NT2/D1 (cell line): ENCODE data around the gene MVD.

Experiments
- DNase-seq: peaks from one replicate; pipeline ENCODE4 v3.0.0-alpha.2; 2011; ENCODE audit warnings: low read depth, low spot score
- H3K27me3 ChIP-seq: 2 replicates; pipeline ENCODE4 v1.6.0; 2011; ENCODE audit warnings: mild to moderate bottlenecking; ENCODE audit not compliant: insufficient read length, insufficient read depth
- H3K36me3 ChIP-seq: 2 replicates; pipeline ENCODE4 v1.6.1; 2011; ENCODE audit warnings: mild to moderate bottlenecking, low read length, mixed read lengths; ENCODE audit not compliant: insufficient read depth, insufficient read length
- H3K4me1 ChIP-seq: 2 replicates; pipeline ENCODE4 v1.5.1; 2011; ENCODE audit not compliant: insufficient read depth, insufficient read length
- H3K4me3 ChIP-seq: 2 replicates; pipeline ENCODE4 v1.5.1; 2011; ENCODE audit warnings: low read depth; ENCODE audit not compliant: insufficient read length
- H3K9ac ChIP-seq: 2 replicates; pipeline ENCODE4 v1.6.0; 2011; ENCODE audit warnings: low read depth; ENCODE audit not compliant: insufficient read length
- H3K9me3 ChIP-seq: 2 replicates; pipeline ENCODE4 v1.5.1; 2011; ENCODE audit warnings: mild to moderate bottlenecking, low read length; ENCODE audit not compliant: insufficient read depth
- SUZ12 ChIP-seq: IDR thresholded peaks from 2 replicates; pipeline ENCODE4 v1.6.1; 2011; ENCODE audit not compliant: insufficient read length, insufficient read depth; ENCODE audit errors: extremely low read depth
- YY1 ChIP-seq: IDR thresholded peaks from 2 replicates; pipeline ENCODE4 v1.6.1; 2011; ENCODE audit not compliant: insufficient read length, insufficient read depth
- ZNF274 ChIP-seq: IDR thresholded peaks from 2 replicates; pipeline ENCODE4 v1.6.1; 2011; ENCODE audit warnings: mild to moderate bottlenecking, low read depth, low read length

MVD gene

GRCh38 chr16:88705801-88706228 lies 42.9 kb upstream of the MVD start:
- peaks cover 10% of the 10 kb centered on the region for H3K27me3 ChIP-seq
- H3K36me3 ChIP-seq, result peaks cover 45% of the 10 kb centered on the region

GRCh38 chr16:88705076-88705684 lies 42.3 kb upstream of the MVD start:
- no peak for DNase-seq
- peak overlapping the region; percentile 81 for H3K9ac ChIP-seq
- peaks cover 46% of the 10 kb centered on the region for H3K36me3 ChIP-seq
- H3K4me3 ChIP-seq, result peak overlapping the region; percentile 87
- no peak for TF ChIP-seq SUZ12
- TF ChIP-seq ZNF274, result no peak
- TF ChIP-seq YY1, result no peak
- H3K4me1 ChIP-seq, result peaks cover 18% of the 10 kb centered on the region
- peaks cover 10% of the 10 kb centered on the region for H3K27me3 ChIP-seq
- H3K9me3 ChIP-seq, result no peaks in the 10 kb centered on the region

More at GRCh38 chr16:88705801-88706228, 42.9 kb upstream of the MVD start:
- H3K9me3 ChIP-seq, result no peaks in the 10 kb centered on the region
- H3K9ac ChIP-seq, result peak overlapping the region; percentile 81
- DNase-seq, result no peak
- peaks cover 18% of the 10 kb centered on the region for H3K4me1 ChIP-seq
- peak overlapping the region; percentile 87 for H3K4me3 ChIP-seq
- TF ChIP-seq SUZ12, result no peak
- no peak for TF ChIP-seq YY1
- TF ChIP-seq ZNF274, result no peak

- peaks cover 18% of the 10 kb centered on the region for H3K4me1 ChIP-seq
- peak overlapping the region; percentile 66 for H3K9ac ChIP-seq
Measured at GRCh38 chr16:88703486-88704309, 40.8 kb upstream of the MVD start.

GRCh38 chr16:88702371-88703210 lies 39.7 kb upstream of the MVD start:
- no peak overlapping the region for H3K9ac ChIP-seq
- H3K4me1 ChIP-seq, result peaks cover 18% of the 10 kb centered on the region
- no peak for DNase-seq
- H3K4me3 ChIP-seq, result no peak overlapping the region
- H3K27me3 ChIP-seq, result peaks cover 10% of the 10 kb centered on the region
- TF ChIP-seq SUZ12 (no peak), ZNF274 (no peak), YY1 (no peak)
- H3K36me3 ChIP-seq, result peaks cover 50% of the 10 kb centered on the region
- H3K9me3 ChIP-seq, result no peaks in the 10 kb centered on the region

More at GRCh38 chr16:88703486-88704309, 40.8 kb upstream of the MVD start:
- H3K36me3 ChIP-seq, result peaks cover 46% of the 10 kb centered on the region
- no peak for DNase-seq
- H3K27me3 ChIP-seq, result peaks cover 10% of the 10 kb centered on the region
- no peak for TF ChIP-seq ZNF274
- TF ChIP-seq SUZ12, result no peak
- TF ChIP-seq YY1, result no peak
- no peak overlapping the region for H3K4me3 ChIP-seq
- no peaks in the 10 kb centered on the region for H3K9me3 ChIP-seq

- DNase-seq, result no peak
- H3K9me3 ChIP-seq, result no peaks in the 10 kb centered on the region
- H3K27me3 ChIP-seq, result peaks cover 10% of the 10 kb centered on the region
- TF ChIP-seq SUZ12, result no peak
- TF ChIP-seq YY1, result no peak
- TF ChIP-seq ZNF274, result no peak
- no peak overlapping the region for H3K9ac ChIP-seq
- no peak overlapping the region for H3K4me3 ChIP-seq
- peaks cover 58% of the 10 kb centered on the region for H3K36me3 ChIP-seq
- H3K4me1 ChIP-seq, result peaks cover 18% of the 10 kb centered on the region
Measured at GRCh38 chr16:88701581-88702370, 38.9 kb upstream of the MVD start.

- peaks cover 67% of the 10 kb centered on the region for H3K36me3 ChIP-seq
- no peak for DNase-seq
- H3K4me3 ChIP-seq, result no peak overlapping the region
- H3K4me1 ChIP-seq, result peaks cover 18% of the 10 kb centered on the region
- no peak overlapping the region for H3K9ac ChIP-seq
- H3K27me3 ChIP-seq, result peaks cover 10% of the 10 kb centered on the region
- no peaks in the 10 kb centered on the region for H3K9me3 ChIP-seq
- TF ChIP-seq ZNF274 (no peak), SUZ12 (no peak), YY1 (no peak)
Measured at GRCh38 chr16:88700636-88701482, 38.0 kb upstream of the MVD start.
